ENCODE results near the gene LPCAT4.

Gene LPCAT4

DNA sequence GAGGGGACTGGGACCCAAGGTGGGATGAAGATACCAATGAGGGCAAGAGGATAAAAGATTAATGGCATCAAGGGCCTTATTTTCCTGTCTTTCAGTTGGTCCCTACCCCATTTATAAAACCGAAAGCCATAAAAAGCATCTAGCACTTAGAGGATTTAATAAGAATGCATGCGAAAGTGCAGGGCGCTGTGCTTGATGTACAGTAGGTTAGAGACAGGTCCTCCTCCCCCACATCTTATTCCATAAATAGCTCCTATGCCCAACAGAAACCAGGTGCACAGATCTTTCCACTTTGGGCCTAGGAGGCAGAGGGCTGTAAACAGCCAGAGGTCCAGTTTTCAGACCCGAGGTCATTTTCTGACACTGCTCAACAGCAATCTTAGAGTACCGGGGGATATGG, 1.2 kb downstream of the LPCAT4 start:
- H3K4me3 ChIP-seq (ENCODE audit: low read depth, low read length) = peak overlapping the region; percentile 74
- TF ChIP-seq, protein P1, sequence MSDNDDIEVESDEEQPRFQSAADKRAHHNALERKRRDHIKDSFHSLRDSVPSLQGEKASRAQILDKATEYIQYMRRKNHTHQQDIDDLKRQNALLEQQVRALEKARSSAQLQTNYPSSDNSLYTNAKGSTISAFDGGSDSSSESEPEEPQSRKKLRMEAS (IDR thresholded peaks at IDR 0.05; ENCODE audit: low read depth, low read length) = no peak
- no peak for TF ChIP-seq POLR2A (IDR thresholded peaks at IDR 0.05; ENCODE audit: extremely low read depth, insufficient read length)
- TF ChIP-seq, protein P2, sequence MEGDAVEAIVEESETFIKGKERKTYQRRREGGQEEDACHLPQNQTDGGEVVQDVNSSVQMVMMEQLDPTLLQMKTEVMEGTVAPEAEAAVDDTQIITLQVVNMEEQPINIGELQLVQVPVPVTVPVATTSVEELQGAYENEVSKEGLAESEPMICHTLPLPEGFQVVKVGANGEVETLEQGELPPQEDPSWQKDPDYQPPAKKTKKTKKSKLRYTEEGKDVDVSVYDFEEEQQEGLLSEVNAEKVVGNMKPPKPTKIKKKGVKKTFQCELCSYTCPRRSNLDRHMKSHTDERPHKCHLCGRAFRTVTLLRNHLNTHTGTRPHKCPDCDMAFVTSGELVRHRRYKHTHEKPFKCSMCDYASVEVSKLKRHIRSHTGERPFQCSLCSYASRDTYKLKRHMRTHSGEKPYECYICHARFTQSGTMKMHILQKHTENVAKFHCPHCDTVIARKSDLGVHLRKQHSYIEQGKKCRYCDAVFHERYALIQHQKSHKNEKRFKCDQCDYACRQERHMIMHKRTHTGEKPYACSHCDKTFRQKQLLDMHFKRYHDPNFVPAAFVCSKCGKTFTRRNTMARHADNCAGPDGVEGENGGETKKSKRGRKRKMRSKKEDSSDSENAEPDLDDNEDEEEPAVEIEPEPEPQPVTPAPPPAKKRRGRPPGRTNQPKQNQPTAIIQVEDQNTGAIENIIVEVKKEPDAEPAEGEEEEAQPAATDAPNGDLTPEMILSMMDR (IDR thresholded peaks at IDR 0.05; ENCODE audit: low read depth, low read length) = no peak
- no peak for TF ChIP-seq MYC (IDR thresholded peaks at IDR 0.05; ENCODE audit: low read depth, low read length)
- no peak for DNase-seq (ENCODE audit: low read depth)

DNA sequence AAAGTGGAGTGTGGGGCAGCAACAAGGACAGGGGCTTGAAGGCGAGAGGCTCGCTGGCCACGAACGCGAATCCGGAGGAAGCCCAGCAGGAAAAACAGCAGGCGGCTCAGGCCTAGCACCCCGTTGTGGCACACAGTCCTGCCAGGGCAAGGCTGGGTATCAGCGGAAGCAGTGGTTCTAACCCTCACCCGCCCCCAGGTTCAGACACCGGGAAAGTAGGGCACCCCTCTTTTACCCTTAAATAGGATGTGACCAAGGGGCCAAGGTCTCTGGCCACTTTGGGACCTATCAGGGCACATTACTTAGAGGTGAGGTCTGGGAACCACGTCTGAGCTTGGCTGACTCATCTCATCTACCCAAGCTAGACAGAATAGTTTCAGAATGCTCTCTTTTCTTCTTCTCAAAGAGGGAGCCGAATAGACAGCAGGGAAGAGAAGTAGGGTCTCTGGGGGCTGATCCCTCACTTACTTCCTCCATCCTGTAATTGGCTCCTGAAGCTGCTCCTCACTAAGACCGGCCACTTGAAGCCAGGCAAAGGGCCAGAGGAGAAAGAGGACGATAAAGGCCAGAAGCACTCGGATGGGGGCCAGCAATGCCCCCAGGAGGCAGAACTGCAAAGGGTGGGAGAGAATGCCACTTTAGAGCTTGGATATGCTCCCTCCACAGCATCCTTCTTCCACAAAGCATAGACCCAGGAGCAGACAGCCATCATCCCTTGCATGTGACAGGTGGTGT, 1.7 kb downstream of the LPCAT4 start:
- TF ChIP-seq, protein P1 (IDR thresholded peaks at IDR 0.05; ENCODE audit: low read depth, low read length) = no peak
- no peak for TF ChIP-seq POLR2A (IDR thresholded peaks at IDR 0.05; ENCODE audit: extremely low read depth, insufficient read length)
- no peak for TF ChIP-seq MYC (IDR thresholded peaks at IDR 0.05; ENCODE audit: low read depth, low read length)
- TF ChIP-seq, protein P2 (IDR thresholded peaks at IDR 0.05; ENCODE audit: low read depth, low read length) = no peak
- H3K4me3 ChIP-seq (ENCODE audit: low read depth, low read length) = peak overlapping the region; percentile 74
- peak; percentile 53 for DNase-seq (ENCODE audit: low read depth)

DNA sequence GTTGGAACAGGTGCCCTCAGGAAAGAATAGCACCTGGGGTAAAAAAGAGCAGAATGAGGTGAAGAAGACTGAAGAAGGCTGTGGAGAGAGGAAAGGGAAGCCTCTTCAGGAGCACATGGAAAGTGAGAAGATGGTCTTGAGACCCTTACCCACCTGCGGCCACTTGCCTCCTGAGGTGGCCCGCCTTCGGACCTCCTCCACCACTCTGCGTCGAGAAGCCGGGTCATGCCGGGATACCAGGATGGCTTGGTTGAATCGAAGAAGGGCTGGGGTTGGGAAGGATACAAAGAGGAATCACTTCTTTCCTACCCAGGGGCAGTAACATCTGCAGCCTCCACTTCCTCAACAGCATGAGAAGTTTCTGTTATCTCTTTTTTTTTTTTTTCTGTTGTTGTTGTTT, 3.0 kb downstream of the LPCAT4 start:
- no peak overlapping the region for H3K4me3 ChIP-seq (ENCODE audit: low read depth, low read length)
- no peak for DNase-seq (ENCODE audit: low read depth)
- TF ChIP-seq MYC (IDR thresholded peaks at IDR 0.05; ENCODE audit: low read depth, low read length) (no peak), POLR2A (IDR thresholded peaks at IDR 0.05; ENCODE audit: extremely low read depth, insufficient read length) (no peak)
- TF ChIP-seq, protein P1 (IDR thresholded peaks at IDR 0.05; ENCODE audit: low read depth, low read length) = no peak
- TF ChIP-seq, protein P2 (IDR thresholded peaks at IDR 0.05; ENCODE audit: low read depth, low read length) = no peak

DNA sequence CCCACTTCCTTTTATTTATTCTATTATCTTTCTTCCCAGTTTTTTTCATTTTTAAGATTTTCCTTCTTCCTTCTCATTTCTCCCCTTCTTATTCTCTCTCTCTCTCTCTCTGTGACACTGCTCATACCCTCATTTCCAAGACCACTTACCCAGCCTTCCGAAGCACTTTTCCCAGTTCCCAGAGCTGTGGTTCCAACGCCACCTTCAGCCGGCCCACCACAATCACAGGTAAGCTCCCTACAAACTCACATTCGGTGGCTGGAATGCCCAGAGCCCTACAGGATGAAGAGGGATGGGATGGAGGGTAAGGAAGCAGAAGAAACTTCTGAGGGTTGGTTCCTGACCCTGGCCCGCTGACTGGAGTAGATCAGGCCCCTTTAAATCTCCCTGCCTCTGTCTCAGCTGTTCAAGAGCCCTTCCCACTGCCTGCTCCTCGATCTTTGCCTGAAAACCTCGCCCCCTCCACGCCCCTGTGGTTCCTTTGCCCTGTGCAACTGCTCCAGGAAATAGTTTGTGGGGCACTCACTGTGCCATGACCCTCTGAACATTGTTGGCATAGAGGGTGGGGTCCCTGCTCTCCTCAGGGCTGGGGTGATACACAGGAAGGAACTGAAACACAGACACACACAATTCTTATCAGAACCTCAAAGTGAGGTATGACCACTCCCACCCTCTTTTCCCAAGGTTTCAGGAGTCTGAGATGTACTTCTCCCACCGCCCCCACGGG, 4.8 kb downstream of the LPCAT4 start:
- no peak for TF ChIP-seq POLR2A (IDR thresholded peaks at IDR 0.05; ENCODE audit: extremely low read depth, insufficient read length)
- no peak overlapping the region for H3K4me3 ChIP-seq (ENCODE audit: low read depth, low read length)
- DNase-seq (ENCODE audit: low read depth) = no peak

DNA sequence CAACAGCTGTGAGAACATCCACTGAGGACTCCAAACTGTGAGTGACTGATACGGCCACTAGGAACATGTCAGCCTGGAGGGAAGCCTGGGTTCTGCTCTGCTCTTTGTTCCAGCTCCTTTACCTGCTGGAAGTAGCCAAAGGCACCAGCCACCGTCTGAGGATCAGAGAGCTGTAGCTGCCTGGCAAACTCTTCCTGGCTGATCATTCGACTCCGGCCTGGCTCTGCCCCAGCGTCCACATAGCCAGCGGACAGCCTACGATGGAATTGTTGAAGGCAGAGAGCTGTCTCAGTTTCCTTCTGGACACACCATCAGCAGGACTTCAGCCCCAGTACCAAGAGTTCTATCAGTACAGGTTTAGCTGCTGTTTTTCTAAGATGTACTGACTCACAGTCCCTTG, 5.7 kb downstream of the LPCAT4 start:
- H3K4me3 ChIP-seq (ENCODE audit: low read depth, low read length) = no peak overlapping the region
- TF ChIP-seq, protein P2 (IDR thresholded peaks at IDR 0.05; ENCODE audit: low read depth, low read length) = no peak
- TF ChIP-seq MYC (IDR thresholded peaks at IDR 0.05; ENCODE audit: low read depth, low read length) = no peak
- TF ChIP-seq, protein P1 (IDR thresholded peaks at IDR 0.05; ENCODE audit: low read depth, low read length) = no peak
- no peak for TF ChIP-seq POLR2A (IDR thresholded peaks at IDR 0.05; ENCODE audit: extremely low read depth, insufficient read length)
- DNase-seq (ENCODE audit: low read depth) = no peak

DNA sequence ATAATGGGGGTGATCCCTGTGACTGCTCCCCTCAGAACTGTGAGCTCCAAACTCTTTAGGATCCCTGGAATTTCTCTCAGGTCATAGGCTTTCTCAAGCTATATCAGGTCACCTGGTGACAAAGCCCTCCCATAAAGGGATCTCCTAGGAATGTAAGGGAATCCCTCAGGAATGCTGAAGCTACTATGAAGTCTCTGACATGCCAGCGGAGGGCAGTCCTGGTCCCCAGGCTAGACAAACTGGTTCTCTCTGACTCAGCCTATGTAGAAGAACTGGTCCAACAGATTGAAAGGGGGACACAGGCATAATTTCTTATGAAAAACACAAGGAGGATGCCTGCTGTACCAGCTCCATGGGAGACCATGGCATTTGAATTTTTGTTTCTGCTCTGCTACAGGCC, 6.7 kb downstream of the LPCAT4 start:
- H3K4me3 ChIP-seq (ENCODE audit: low read depth, low read length) = no peak overlapping the region
- TF ChIP-seq MYC (IDR thresholded peaks at IDR 0.05; ENCODE audit: low read depth, low read length) = no peak
- TF ChIP-seq, protein P1 (IDR thresholded peaks at IDR 0.05; ENCODE audit: low read depth, low read length) = no peak
- DNase-seq (ENCODE audit: low read depth) = no peak
